RWPE2 (cell line): Measurements from ENCODE around the gene SNX10.

Experiments
- ATAC-seq: fragments of 200-7000 bp; cut with Tn5 transposase; 3 replicates; pipeline ENCODE4 v1.9.1; 2021; ENCODE audit warnings: low read depth
- DNase-seq: peaks from one replicate; pipeline ENCODE4 v3.0.0-alpha.2; 2020; ENCODE audit warnings: low spot score
- H3K27ac ChIP-seq: fragments of 450-650 bp; 2 replicates; pipeline ENCODE4 v1.5.1; 2017; ENCODE audit warnings: mild to moderate bottlenecking; ENCODE audit not compliant: poor library complexity, severe bottlenecking
- H3K27me3 ChIP-seq: fragments of 250-450 bp; sonication (Bioruptor Pico); 2 replicates; pipeline ENCODE4 v1.5.1; 2021; ENCODE audit warnings: mild to moderate bottlenecking, moderate library complexity; ENCODE audit not compliant: insufficient read depth, poor library complexity, severe bottlenecking
- H3K36me3 ChIP-seq: fragments of 250-450 bp; sonication (Bioruptor Pico); 2 replicates; pipeline ENCODE4 v1.5.1; 2020; ENCODE audit warnings: low read depth, mild to moderate bottlenecking, moderate library complexity
- H3K4me1 ChIP-seq: fragments of 250-450 bp; sonication (Bioruptor Pico); 2 replicates; pipeline ENCODE4 v1.5.1; 2021; ENCODE audit warnings: mild to moderate bottlenecking, moderate library complexity; ENCODE audit not compliant: insufficient read depth, poor library complexity, severe bottlenecking
- H3K4me3 ChIP-seq: fragments of 250-450 bp; sonication (Bioruptor Pico); 2 replicates; pipeline ENCODE4 v1.5.1; 2021; ENCODE audit warnings: mild to moderate bottlenecking, moderate library complexity; ENCODE audit not compliant: severe bottlenecking
- H3K9me3 ChIP-seq: fragments of 250-450 bp; sonication (Bioruptor Pico); 2 replicates; pipeline ENCODE4 v1.5.1; 2021; ENCODE audit warnings: mild to moderate bottlenecking, moderate library complexity; ENCODE audit not compliant: severe bottlenecking
- TF ChIP-seq, protein P1 (sequence below): fragments of 450-650 bp; IDR thresholded peaks from one replicate; pipeline ENCODE4 v1.5.1; 2017; ENCODE audit warnings: mild to moderate bottlenecking, moderate library complexity; ENCODE audit not compliant: poor library complexity, severe bottlenecking

Gene SNX10

DNA sequence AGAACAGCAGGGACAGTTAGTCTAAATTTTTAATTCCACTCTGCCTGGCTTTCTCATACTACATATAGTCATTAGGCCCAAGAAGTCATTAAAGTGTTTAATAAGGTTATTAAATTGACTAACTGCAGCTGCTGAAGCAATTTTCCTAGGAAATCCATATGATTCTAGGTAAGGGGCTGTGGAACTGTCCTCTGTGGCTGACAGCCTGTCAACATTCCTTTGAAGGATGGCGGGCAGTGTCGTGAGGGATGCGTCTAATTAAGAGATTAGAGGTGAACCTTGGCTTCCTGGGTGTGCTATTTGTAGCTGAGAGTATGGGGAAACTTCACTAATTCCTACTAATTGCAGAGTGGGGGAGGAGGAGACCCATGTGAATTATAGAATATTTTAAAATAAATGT, 64.6 kb downstream of the SNX10 start:
- ATAC-seq = no peak
- TF ChIP-seq, protein P1, sequence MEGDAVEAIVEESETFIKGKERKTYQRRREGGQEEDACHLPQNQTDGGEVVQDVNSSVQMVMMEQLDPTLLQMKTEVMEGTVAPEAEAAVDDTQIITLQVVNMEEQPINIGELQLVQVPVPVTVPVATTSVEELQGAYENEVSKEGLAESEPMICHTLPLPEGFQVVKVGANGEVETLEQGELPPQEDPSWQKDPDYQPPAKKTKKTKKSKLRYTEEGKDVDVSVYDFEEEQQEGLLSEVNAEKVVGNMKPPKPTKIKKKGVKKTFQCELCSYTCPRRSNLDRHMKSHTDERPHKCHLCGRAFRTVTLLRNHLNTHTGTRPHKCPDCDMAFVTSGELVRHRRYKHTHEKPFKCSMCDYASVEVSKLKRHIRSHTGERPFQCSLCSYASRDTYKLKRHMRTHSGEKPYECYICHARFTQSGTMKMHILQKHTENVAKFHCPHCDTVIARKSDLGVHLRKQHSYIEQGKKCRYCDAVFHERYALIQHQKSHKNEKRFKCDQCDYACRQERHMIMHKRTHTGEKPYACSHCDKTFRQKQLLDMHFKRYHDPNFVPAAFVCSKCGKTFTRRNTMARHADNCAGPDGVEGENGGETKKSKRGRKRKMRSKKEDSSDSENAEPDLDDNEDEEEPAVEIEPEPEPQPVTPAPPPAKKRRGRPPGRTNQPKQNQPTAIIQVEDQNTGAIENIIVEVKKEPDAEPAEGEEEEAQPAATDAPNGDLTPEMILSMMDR = no peak

DNA sequence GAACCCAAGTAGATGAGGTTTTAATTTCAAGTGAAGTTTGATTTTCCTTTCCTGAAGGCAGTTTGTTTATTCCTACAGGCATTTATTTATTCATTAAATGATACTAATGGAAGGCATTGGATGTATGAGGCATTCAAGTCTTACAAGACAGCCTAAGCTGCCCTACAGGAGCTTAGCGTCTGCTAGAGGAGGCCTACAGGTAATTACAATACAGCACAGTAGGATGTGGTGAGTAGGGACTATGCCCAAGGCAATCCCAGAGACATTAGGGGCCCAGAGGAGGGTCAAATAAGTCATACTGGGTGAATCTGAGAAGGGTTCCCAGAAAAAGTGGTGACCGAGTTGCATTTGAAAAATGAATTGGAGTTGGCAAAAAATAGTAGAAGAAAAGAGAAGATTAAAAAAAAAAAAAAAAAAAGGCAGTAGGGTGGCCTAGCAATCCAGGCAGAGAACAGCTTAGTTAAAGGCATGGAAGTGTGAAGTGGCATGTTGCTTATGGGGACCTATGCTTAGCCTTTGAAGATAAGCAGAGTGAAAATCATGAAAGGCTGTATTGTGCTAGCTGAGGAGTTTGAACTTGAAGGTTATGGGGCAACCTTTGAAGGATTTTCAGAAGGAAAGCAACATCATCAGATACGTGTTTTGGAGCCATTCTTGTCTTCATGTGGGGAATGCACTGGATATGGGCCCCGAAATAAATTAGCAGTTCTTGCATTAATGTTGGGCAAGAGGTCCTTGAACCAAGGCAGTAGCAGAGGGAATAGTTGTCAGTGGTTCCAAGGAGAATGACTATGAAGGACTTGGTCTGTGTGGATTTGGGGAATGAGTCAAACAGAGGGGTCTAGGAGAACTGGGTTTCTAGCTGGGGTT, 65.5 kb downstream of the SNX10 start:
- TF ChIP-seq, protein P1 = no peak
- Histone ChIP-seq H3K4me3 (no peak overlapping the region), H3K4me1 (no peaks in the 10 kb centered on the region), H3K9me3 (no peaks in the 10 kb centered on the region), H3K27ac (no peak overlapping the region), H3K27me3 (no peaks in the 10 kb centered on the region), H3K36me3 (no peaks in the 10 kb centered on the region)
- no peak for DNase-seq
- ATAC-seq = no peak

More for the DNA sequence above, 64.6 kb downstream of the SNX10 start:
- Histone ChIP-seq H3K36me3 (no peaks in the 10 kb centered on the region), H3K27me3 (no peaks in the 10 kb centered on the region), H3K27ac (no peak overlapping the region), H3K9me3 (no peaks in the 10 kb centered on the region), H3K4me3 (no peak overlapping the region), H3K4me1 (no peaks in the 10 kb centered on the region)
- DNase-seq = no peak

DNA sequence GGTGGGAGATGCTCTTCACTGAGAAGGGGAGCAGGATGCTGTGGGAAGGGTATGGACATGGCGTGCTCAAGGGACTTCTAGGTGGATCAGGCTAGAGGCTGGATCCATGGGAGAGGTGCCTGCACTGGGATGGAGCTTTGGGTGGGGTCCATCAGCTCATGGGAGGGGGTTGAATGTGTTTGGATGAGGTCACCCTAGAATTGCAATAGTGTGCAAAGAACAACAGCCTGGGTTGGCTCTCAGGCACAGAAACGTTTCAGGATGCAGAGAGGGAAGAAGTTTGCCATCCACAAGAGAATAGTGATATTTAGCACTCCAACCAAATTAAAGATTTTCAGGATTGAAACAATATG, 66.1 kb downstream of the SNX10 start:
- ATAC-seq (no peak), DNase-seq (no peak)
- Histone ChIP-seq H3K27me3 (no peaks in the 10 kb centered on the region), H3K36me3 (no peaks in the 10 kb centered on the region), H3K4me3 (no peak overlapping the region), H3K27ac (no peak overlapping the region), H3K9me3 (no peaks in the 10 kb centered on the region), H3K4me1 (no peaks in the 10 kb centered on the region)
- TF ChIP-seq, protein P1 = no peak

DNA sequence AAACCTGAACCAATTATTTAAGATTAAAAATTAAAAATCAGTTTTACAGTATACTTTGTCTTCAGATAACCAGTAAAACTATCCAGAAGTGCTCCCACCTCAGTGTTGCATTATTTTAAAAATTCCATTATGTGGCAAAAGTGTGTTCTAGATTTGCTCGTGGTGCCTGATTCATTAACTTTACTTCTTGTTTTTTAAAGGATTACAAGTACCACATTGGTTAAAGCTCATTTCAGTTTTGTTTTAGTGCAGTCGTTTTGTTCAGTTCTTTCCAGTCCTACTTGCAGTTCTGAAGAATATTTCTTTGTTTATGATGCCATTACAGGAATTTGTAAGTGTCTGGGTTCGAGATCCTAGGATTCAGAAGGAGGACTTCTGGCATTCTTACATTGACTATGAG, 69.0 kb downstream of the SNX10 start:
- H3K4me1 ChIP-seq = no peaks in the 10 kb centered on the region
- no peaks in the 10 kb centered on the region for H3K9me3 ChIP-seq
- no peak overlapping the region for H3K27ac ChIP-seq
- no peak for ATAC-seq
- H3K27me3 ChIP-seq = no peaks in the 10 kb centered on the region
- H3K36me3 ChIP-seq = no peaks in the 10 kb centered on the region
- H3K4me3 ChIP-seq = no peak overlapping the region
- TF ChIP-seq, protein P1 = no peak
- DNase-seq = no peak

DNA sequence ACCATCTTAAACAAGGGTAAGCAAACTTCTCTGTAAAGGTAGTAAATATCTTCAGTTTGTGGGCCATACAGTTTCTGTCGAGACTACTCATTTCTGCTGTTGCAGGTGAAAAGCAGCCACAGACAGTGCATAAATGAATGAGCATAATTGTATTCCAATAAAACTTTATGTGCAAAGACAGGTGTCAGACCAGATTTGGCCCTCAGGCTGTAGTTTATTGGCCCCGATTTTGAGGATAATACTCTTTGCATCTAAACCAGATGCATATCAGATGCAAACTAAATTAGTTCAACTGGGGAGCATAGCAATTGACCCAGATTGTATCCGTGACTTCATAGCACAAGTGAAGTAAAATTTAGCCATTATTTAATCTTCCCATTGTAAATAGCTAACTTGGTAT, 70.0 kb downstream of the SNX10 start:
- H3K36me3 ChIP-seq = no peaks in the 10 kb centered on the region
- no peak overlapping the region for H3K27ac ChIP-seq
- DNase-seq (no peak), ATAC-seq (no peak)
- H3K9me3 ChIP-seq = no peaks in the 10 kb centered on the region
- no peaks in the 10 kb centered on the region for H3K4me1 ChIP-seq
- no peaks in the 10 kb centered on the region for H3K27me3 ChIP-seq
- TF ChIP-seq, protein P1 = no peak
- H3K4me3 ChIP-seq = no peak overlapping the region
